ENCODE measurements around the gene CBR1. TPM values are rescaled to one million over a fixed set of nuclear protein-coding genes. Genes with fewer than 3 reads are reported as not detected.

CBR1 gene
- total RNA-seq, 1 donor from 2014 or later, result 120 TPM

DNA sequence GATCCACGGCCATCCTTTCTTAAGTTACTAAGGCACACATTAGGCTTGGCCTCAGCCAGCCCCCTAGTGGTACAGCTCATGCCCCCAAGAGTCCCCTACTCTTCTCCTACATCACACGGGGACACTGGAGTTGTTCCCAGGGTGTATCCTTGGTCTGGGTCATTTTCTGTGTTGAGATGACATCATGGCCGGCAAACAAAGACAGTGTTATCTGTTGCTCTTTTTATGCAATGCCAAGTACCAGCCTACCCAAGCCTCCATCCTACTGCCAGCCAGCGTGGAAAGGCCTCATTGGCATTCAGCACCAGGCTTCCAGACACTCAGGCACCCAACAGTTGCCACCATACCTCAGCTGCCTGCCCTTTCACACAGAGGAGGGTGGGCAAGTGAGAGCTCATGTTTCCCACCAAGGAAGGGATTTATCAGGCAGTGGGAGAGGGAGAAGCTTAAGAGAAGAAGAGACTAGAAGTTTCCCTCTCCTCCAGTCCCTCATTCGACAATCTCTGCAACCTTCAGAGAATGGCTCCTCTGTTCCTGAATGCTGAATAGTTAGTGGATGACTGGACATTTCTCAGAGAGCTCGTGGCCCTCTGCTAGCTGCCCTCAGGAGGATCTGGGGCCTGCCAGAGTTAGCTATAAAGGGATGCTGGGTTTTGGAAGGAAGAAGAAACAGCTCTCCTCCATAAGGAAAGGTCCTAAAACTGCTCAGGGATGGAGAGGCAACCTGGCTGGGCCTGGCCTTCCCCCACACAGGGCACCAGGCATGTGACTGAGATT is 17.7 kb downstream of the CBR1 start:
- TF ChIP-seq, protein P1, sequence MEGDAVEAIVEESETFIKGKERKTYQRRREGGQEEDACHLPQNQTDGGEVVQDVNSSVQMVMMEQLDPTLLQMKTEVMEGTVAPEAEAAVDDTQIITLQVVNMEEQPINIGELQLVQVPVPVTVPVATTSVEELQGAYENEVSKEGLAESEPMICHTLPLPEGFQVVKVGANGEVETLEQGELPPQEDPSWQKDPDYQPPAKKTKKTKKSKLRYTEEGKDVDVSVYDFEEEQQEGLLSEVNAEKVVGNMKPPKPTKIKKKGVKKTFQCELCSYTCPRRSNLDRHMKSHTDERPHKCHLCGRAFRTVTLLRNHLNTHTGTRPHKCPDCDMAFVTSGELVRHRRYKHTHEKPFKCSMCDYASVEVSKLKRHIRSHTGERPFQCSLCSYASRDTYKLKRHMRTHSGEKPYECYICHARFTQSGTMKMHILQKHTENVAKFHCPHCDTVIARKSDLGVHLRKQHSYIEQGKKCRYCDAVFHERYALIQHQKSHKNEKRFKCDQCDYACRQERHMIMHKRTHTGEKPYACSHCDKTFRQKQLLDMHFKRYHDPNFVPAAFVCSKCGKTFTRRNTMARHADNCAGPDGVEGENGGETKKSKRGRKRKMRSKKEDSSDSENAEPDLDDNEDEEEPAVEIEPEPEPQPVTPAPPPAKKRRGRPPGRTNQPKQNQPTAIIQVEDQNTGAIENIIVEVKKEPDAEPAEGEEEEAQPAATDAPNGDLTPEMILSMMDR (IDR thresholded peaks at IDR 0.05; ENCODE audit: insufficient read depth, low read length, poor library complexity, severe bottlenecking), result no peak

DNA sequence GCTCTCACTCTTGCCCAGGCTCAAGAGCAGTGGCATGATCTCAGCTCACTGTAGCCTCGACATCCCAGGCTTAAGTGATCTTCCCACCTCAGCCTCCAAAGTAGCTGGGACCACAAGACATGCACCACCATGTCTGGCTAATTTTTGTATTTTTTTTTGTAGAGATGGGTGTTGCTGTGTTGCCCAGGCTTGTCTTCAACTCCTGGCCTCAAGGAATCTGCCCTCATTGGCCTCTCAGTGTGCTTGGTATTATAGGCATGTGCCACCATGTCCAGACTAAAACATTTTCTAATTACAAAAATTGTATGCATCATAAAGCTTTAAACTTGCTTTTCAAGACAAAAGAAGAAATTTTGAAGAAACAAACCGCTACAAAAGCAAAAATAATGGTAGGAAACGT is 20.1 kb downstream of the CBR1 start:
- Histone ChIP-seq H3K4me3 (ENCODE audit: low read depth, low read length) (no peak overlapping the region), H3K36me3 (ENCODE audit: control insufficient read depth, insufficient read depth, low read length) (no peaks in the 10 kb centered on the region), H3K27me3 (ENCODE audit: control insufficient read depth, insufficient read depth, low read length) (no peaks in the 10 kb centered on the region)
- TF ChIP-seq, protein P1 (IDR thresholded peaks at IDR 0.05; ENCODE audit: insufficient read depth, low read length, poor library complexity, severe bottlenecking), result no peak
- DNase-seq (ENCODE audit: low read depth), result no peak

More for the DNA sequence above, 17.7 kb downstream of the CBR1 start:
- no peak for DNase-seq (ENCODE audit: low read depth)
- Histone ChIP-seq H3K4me3 (ENCODE audit: low read depth, low read length) (no peak overlapping the region), H3K27me3 (ENCODE audit: control insufficient read depth, insufficient read depth, low read length) (no peaks in the 10 kb centered on the region), H3K36me3 (ENCODE audit: control insufficient read depth, insufficient read depth, low read length) (no peaks in the 10 kb centered on the region)

DNA sequence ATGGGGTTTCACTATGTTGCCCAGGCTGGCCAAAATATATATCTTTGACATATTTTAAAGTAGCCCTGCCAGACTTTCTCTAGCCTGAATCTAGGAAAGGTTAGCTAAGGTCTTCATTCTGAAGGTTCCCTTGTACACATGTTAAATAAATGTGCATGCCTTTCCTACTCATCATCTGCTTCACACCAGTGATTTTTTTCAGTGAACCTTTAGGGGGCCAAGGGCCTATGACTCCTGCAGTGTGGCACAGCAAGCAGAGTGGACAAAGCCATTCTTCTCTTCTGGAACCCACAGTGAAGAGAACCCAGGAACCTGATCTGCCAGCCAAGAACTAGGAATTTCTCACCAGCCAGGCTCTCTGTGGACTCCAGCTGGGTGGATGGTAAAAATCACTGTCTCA is 22.9 kb downstream of the CBR1 start:
- no peak overlapping the region for H3K4me3 ChIP-seq (ENCODE audit: low read depth, low read length)
- TF ChIP-seq, protein P1 (IDR thresholded peaks at IDR 0.05; ENCODE audit: insufficient read depth, low read length, poor library complexity, severe bottlenecking), result no peak
- no peaks in the 10 kb centered on the region for H3K36me3 ChIP-seq (ENCODE audit: control insufficient read depth, insufficient read depth, low read length)
- no peak for DNase-seq (ENCODE audit: low read depth)
- H3K27me3 ChIP-seq (ENCODE audit: control insufficient read depth, insufficient read depth, low read length), result no peaks in the 10 kb centered on the region

DNA sequence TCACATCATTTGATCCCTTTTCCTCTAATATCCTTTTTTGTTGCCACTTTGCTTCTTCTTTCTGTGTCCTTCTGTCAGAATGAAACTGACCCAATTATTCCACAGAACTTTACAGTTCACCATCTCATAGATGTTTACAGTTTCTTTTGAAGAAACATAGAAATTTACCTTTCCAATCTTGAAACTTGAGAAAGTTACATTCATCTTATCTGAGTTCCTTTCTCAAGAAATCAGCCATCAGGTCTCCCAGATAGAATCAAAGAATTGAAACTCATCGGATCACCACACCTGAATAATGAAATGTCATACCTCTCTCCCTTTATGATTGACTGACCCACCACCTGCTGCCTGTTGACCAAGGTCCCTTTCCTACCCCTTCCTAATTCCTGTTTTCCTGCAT is 23.7 kb downstream of the CBR1 start:
- Histone ChIP-seq H3K4me3 (ENCODE audit: low read depth, low read length) (no peak overlapping the region), H3K27me3 (ENCODE audit: control insufficient read depth, insufficient read depth, low read length) (no peaks in the 10 kb centered on the region), H3K36me3 (ENCODE audit: control insufficient read depth, insufficient read depth, low read length) (no peaks in the 10 kb centered on the region)
- TF ChIP-seq, protein P1 (IDR thresholded peaks at IDR 0.05; ENCODE audit: insufficient read depth, low read length, poor library complexity, severe bottlenecking), result no peak
- no peak for DNase-seq (ENCODE audit: low read depth)

DNA sequence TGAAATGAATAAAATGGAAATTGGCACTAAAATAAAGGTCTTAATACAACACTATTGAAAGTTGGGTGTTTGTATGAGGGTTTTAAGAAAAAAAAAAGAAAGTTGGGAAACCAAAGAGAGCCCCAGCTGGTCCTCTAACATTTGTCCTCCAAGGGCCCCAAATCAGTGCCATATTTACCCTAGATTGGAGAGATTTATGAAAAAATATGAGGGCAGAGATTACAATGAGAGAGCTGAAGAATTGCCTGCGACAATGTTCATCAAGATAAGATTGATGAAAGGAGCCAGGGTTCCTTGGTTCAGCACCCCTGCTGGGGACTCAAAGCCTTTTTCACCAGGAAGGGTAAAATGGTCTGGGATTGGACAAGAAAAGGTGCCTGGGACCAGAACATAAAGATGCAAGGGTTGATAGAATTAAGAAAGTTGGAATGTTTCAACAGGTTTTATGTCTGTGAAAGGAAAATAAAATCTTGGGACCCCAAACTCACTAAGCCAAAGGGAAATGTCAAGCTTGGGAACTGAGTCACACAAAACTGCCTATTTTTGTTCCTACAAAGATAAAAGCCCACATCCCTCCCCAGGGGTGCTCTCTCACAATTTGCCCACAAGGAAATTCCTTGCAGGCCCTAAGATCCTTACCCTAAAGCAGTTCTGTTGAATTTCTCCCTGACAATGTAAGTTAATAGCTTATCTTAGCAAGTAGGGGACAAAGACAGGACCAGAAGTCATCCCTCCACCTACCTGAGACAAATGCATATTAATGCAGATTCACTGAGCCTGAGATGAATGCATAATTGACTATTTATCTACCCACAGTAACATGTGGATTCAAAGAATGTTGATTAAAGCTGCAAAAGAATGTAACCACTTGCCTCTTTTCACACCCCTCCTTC is 26.8 kb downstream of the CBR1 start:
- Histone ChIP-seq H3K27me3 (ENCODE audit: control insufficient read depth, insufficient read depth, low read length) (no peaks in the 10 kb centered on the region), H3K4me3 (ENCODE audit: low read depth, low read length) (no peak overlapping the region), H3K36me3 (ENCODE audit: control insufficient read depth, insufficient read depth, low read length) (no peaks in the 10 kb centered on the region)
- TF ChIP-seq, protein P1 (IDR thresholded peaks at IDR 0.05; ENCODE audit: insufficient read depth, low read length, poor library complexity, severe bottlenecking), result no peak
- no peak for DNase-seq (ENCODE audit: low read depth)
